H1 (cell line): ENCODE results near the gene NME7. TPM values are rescaled to one million over a fixed set of nuclear protein-coding genes. Genes with fewer than 3 reads are reported as not detected.
"Not testable (repeated sequence)": the region's sequence is repeated elsewhere in the genome, so short reads cannot be mapped to it uniquely, and the experiment has no call there.

Experiments
- CTCF ChIA-PET: fragments of 300-600 bp; sonication (Branson Sonifier 250); formaldehyde crosslinking; loops from one replicate; lab custom pipeline; 2021; ENCODE audit not compliant: partially characterized antibody; lab: Charles Lee
- POLR2A ChIA-PET: fragments of 300-600 bp; sonication (Branson Sonifier 250); formaldehyde crosslinking; loops from one replicate; lab custom pipeline; 2021; ENCODE audit warnings: inconsistent platforms; ENCODE audit not compliant: partially characterized antibody; lab: Charles Lee
- DNase-seq, 2 experiments: peaks; one replicate each; pipeline versions ENCODE4 v3.0.0 to v3.0.0-alpha.2; 2010 to 2022; ENCODE audit warnings: low spot score in 2 of 2, low read depth in 1 of 2, mixed read lengths in 1 of 2
- FAIRE-seq: peaks from 2 replicates; lab custom pipeline; 2011; peaks lifted over from hg19 to GRCh38; lab: Jason Lieb, UNC
- H2AFZ ChIP-seq: 2 replicates; pipeline ENCODE4 v1.8.1; 2012; ENCODE audit warnings: low read length, inconsistent platforms
- H2AK5ac ChIP-seq: 2 replicates; pipeline ENCODE4 v1.6.1; 2013; ENCODE audit warnings: low read depth, low read length
- H2BK120ac ChIP-seq: replicated peaks from 2 replicates; pipeline ENCODE3; 2013; ENCODE audit warnings: low read depth, low read length, inconsistent platforms
- H2BK12ac ChIP-seq: 2 replicates; pipeline ENCODE4 v1.6.1; 2013; ENCODE audit warnings: low read depth, low read length
- H2BK15ac ChIP-seq: 2 replicates; pipeline ENCODE4 v1.6.1; 2013; ENCODE audit warnings: low read length
- H2BK20ac ChIP-seq: 2 replicates; pipeline ENCODE4 v1.6.1; 2013; ENCODE audit warnings: low read length
- H2BK5ac ChIP-seq: 2 replicates; pipeline ENCODE4 v1.6.1; 2013; ENCODE audit warnings: low read depth, low read length
- H3K14ac ChIP-seq: 2 replicates; pipeline ENCODE4 v1.6.1; 2013; ENCODE audit warnings: inconsistent platforms; ENCODE audit not compliant: insufficient read length
- H3K18ac ChIP-seq: 2 replicates; pipeline ENCODE4 v1.6.1; 2013; ENCODE audit warnings: low read length; ENCODE audit errors: extremely low read depth
- H3K23ac ChIP-seq: 2 replicates; pipeline ENCODE4 v1.6.1; 2013; ENCODE audit warnings: inconsistent platforms; ENCODE audit not compliant: insufficient read length
- H3K23me2 ChIP-seq: 2 replicates; pipeline ENCODE4 v1.6.1; 2013; ENCODE audit warnings: low read depth, low read length
- H3K27ac ChIP-seq: 2 replicates; pipeline ENCODE4 v1.6.1; 2011; ENCODE audit warnings: low read depth, low read length, inconsistent platforms
- H3K27me3 ChIP-seq, 4 experiments: replicated peaks in 1 of 4; 1 replicate in 1 of 4; 2 replicates in 3 of 4; pipeline versions ENCODE4 v1.6.1 to v1.8.1; 2011 to 2013; ENCODE audit warnings: low read length in 3 of 4, mild to moderate bottlenecking in 3 of 4, inconsistent platforms in 2 of 4, mixed read lengths in 2 of 4, moderate library complexity in 1 of 4; ENCODE audit not compliant: control insufficient read depth in 3 of 4, insufficient read depth in 3 of 4; ENCODE audit errors: extremely low read depth in 1 of 4
- H3K36me3 ChIP-seq, 4 experiments: 2 replicates each; pipeline versions ENCODE4 v1.6.1 to v1.8.1; 2011 to 2013; ENCODE audit warnings: mild to moderate bottlenecking in 4 of 4, low read length in 3 of 4, moderate library complexity in 2 of 4, control low read depth in 1 of 4, inconsistent platforms in 1 of 4; ENCODE audit not compliant: insufficient read depth in 4 of 4, control insufficient read depth in 2 of 4
- H3K4ac ChIP-seq: replicated peaks from 2 replicates; pipeline ENCODE3; 2013; ENCODE audit warnings: low read length, low read depth, mixed read lengths, inconsistent platforms; ENCODE audit not compliant: insufficient read length
- H3K4me1 ChIP-seq, 4 experiments: replicated peaks in 1 of 4; 1 replicate in 1 of 4; 2 replicates in 3 of 4; pipeline versions ENCODE4 v1.6.1 to v1.8.1; 2011 to 2013; ENCODE audit warnings: low read length in 3 of 4, inconsistent platforms in 2 of 4, mixed read lengths in 1 of 4; ENCODE audit not compliant: insufficient read depth in 4 of 4, control insufficient read depth in 3 of 4
- H3K4me2 ChIP-seq, 2 experiments: 2 replicates each; pipeline versions ENCODE4 v1.6.1 to v1.8.1; 2011 to 2013; ENCODE audit warnings: low read depth in 2 of 2, low read length in 2 of 2, control low read depth in 1 of 2, inconsistent platforms in 1 of 2, mild to moderate bottlenecking in 1 of 2; ENCODE audit not compliant: insufficient read depth in 1 of 2
- H3K4me3 ChIP-seq, 4 experiments: fragments of 200-600, 300-600 bp in 1 of 4; sonication (generic), shearing (Covaris generic), sonication (Bioruptor Twin) in 1 of 4; 2 replicates each; pipeline versions ENCODE4 v1.5.1 to v1.8.1; 2011 to 2016; ENCODE audit warnings: low read length in 4 of 4, low read depth in 3 of 4, control low read depth in 2 of 4, inconsistent platforms in 2 of 4, mild to moderate bottlenecking in 2 of 4, mixed read lengths in 1 of 4, moderate library complexity in 1 of 4; ENCODE audit not compliant: insufficient read depth in 2 of 4; ENCODE audit errors: extremely low read depth in 1 of 4
- H3K56ac ChIP-seq: replicated peaks from 2 replicates; pipeline ENCODE3; 2013; ENCODE audit warnings: low read depth, mild to moderate bottlenecking, mixed read lengths, low read length, inconsistent platforms; ENCODE audit not compliant: insufficient read length
- H3K79me1 ChIP-seq: 2 replicates; pipeline ENCODE4 v1.6.1; 2013; ENCODE audit warnings: low read depth, low read length, control low read depth
- H3K79me2 ChIP-seq, 2 experiments: 2 replicates each; pipeline versions ENCODE4 v1.6.1 to v1.8.1; 2012 to 2013; ENCODE audit warnings: low read length in 2 of 2, mild to moderate bottlenecking in 2 of 2, inconsistent platforms in 1 of 2; ENCODE audit not compliant: insufficient read depth in 2 of 2, control insufficient read depth in 1 of 2
- H3K9ac ChIP-seq, 4 experiments: replicated peaks in 1 of 4; 1 replicate in 1 of 4; 2 replicates in 3 of 4; pipeline versions ENCODE4 v1.6.1 to v1.8.1; 2011 to 2013; ENCODE audit warnings: low read depth in 3 of 4, low read length in 3 of 4, control low read depth in 2 of 4, mild to moderate bottlenecking in 2 of 4, moderate library complexity in 2 of 4, inconsistent platforms in 1 of 4; ENCODE audit errors: extremely low read depth in 1 of 4
- H3K9me3 ChIP-seq, 2 experiments: 2 replicates each; pipeline versions ENCODE4 v1.6.1 to v1.8.1; 2012 to 2013; ENCODE audit warnings: mild to moderate bottlenecking in 2 of 2, moderate library complexity in 2 of 2, control low read depth in 1 of 2, inconsistent platforms in 1 of 2, low read depth in 1 of 2, low read length in 1 of 2, mixed read lengths in 1 of 2; ENCODE audit not compliant: insufficient read depth in 2 of 2
- H4K20me1 ChIP-seq, 2 experiments: replicated peaks in 1 of 2; 2 replicates each; pipeline versions ENCODE3 to v1.8.1; 2011 to 2013; ENCODE audit warnings: inconsistent platforms in 2 of 2, low read length in 2 of 2, mild to moderate bottlenecking in 1 of 2; ENCODE audit not compliant: insufficient read depth in 2 of 2, control insufficient read depth in 1 of 2
- H4K5ac ChIP-seq: 2 replicates; pipeline ENCODE4 v1.6.1; 2013; ENCODE audit warnings: low read length, low read depth, mixed read lengths, inconsistent platforms; ENCODE audit not compliant: insufficient read length
- H4K8ac ChIP-seq: 2 replicates; pipeline ENCODE4 v1.8.0; 2013; ENCODE audit warnings: mild to moderate bottlenecking, moderate library complexity, low read length, inconsistent platforms; ENCODE audit not compliant: insufficient read depth; ENCODE audit errors: extremely low read depth
- H4K91ac ChIP-seq: replicated peaks from 2 replicates; pipeline ENCODE3; 2013; ENCODE audit warnings: low read length, mixed read lengths, inconsistent platforms; ENCODE audit not compliant: insufficient read length
- WGBS, 2 experiments: shearing (Covaris generic) in 1 of 2; methylation state at CpG; one replicate each; pipeline versions ENCODE4 v1.1.6 to v1.1.7; 2013 to 2015; ENCODE audit warnings: low lambda C conversion rate in 2 of 2, mixed read lengths in 2 of 2, inconsistent platforms in 1 of 2, low coverage in 1 of 2, missing lambda C conversion rate in 1 of 2; ENCODE audit not compliant: insufficient replicate concordance in 2 of 2, insufficient coverage in 1 of 2, insufficient read length in 1 of 2; ENCODE audit errors: extremely low coverage in 1 of 2, missing lambda C conversion rate in 1 of 2; 5-methylcytosine and 5-hydroxymethylcytosine counted together
- polyA plus RNA-seq, 7 experiments: library from polyadenylated mRNA; depleted of rRNA in 3 of 7; stranded (reverse) in 5 of 7; unstranded in 2 of 7; fragments of >200 nt in 5 of 7; fragments of 200-250 nt in 2 of 7; gene quantifications; 1 replicate in 5 of 7; 2 replicates in 1 of 7; 4 replicates in 1 of 7; pipeline versions ENCODE4 v1.2.1 to v1.2.3, GENCODE V29; 2011 to 2013; ENCODE audit warnings: missing spikeins in 2 of 7, mixed read lengths in 2 of 7
- total RNA-seq: library from RNA; stranded (reverse); fragmentation: NEBNext Ultra II Directional; extraction: Animal tissue kit (Norgen Biotek cat#: 25700); gene quantifications from 2 replicates; pipeline ENCODE4 v1.2.1, GENCODE V29; 2021

The NME7 gene
- total and polyA plus RNA-seq, 2 of the 8 experiments (the other 6 are each of a cell fraction or from before 2014, with no cell fraction given), result 11.6 to 28.5 TPM

GRCh38 chr1:169179431-169179830, 188.2 kb downstream of the NME7 start:
- H3K18ac ChIP-seq, H4K91ac ChIP-seq, FAIRE-seq, H3K9me3 ChIP-seq, H2BK15ac ChIP-seq, H3K79me2 ChIP-seq, H3K56ac ChIP-seq, H3K27me3 ChIP-seq, DNase-seq, H4K20me1 ChIP-seq, H3K27ac ChIP-seq, H3K14ac ChIP-seq, H3K23ac ChIP-seq, H3K4me1 ChIP-seq, H2BK20ac ChIP-seq, CTCF ChIA-PET, H2AFZ ChIP-seq, H3K9ac ChIP-seq, POLR2A ChIA-PET, H3K4ac ChIP-seq, H2AK5ac ChIP-seq, H4K5ac ChIP-seq, H3K79me1 ChIP-seq, H2BK5ac ChIP-seq, H3K23me2 ChIP-seq, H4K8ac ChIP-seq, H2BK120ac ChIP-seq, H3K36me3 ChIP-seq, H2BK12ac ChIP-seq, H3K4me2 ChIP-seq, H3K4me3 ChIP-seq: not testable (repeated sequence)
- WGBS, 2 experiments, result 88% methylated on average over 3 of the region's 3 CpGs; no CpG with 5 or more reads in 1 of the 2 experiments
